Stimulated activated naive CD8-positive, alpha-beta T cell treated with anti-CD3 and anti-CD28 coated beads, Interleukin-15, amount 100 ng/mL, for 72 hours (primary cell): ENCODE measurements around the gene ABHD17A.

Source experiments
- ATAC-seq: fragments of 150-1000 bp; cut with Tn5 transposase; 2 replicates; pipeline ENCODE4 v1.10.0; 2021; ENCODE audit warnings: mild to moderate bottlenecking, moderate library complexity
- DNase-seq, 2 donors: peaks; one replicate each; pipeline ENCODE4 v3.0.0; 2021 to 2022
- H3K27ac Mint-ChIP-seq, 2 donors: one replicate each; pipeline ENCODE4 v1.8.0; 2022; ENCODE audit warnings: mild to moderate bottlenecking in 2 of 2, mixed read lengths in 2 of 2, moderate library complexity in 2 of 2
- H3K27me3 Mint-ChIP-seq: one replicate; pipeline ENCODE4 v1.8.0; 2022; ENCODE audit warnings: mixed read lengths
- H3K4me1 Mint-ChIP-seq: one replicate; pipeline ENCODE4 v1.8.0; 2022; ENCODE audit warnings: mild to moderate bottlenecking, mixed read lengths
- H3K4me3 Mint-ChIP-seq, 2 donors: one replicate each; pipeline ENCODE4 v1.8.0; 2022; ENCODE audit warnings: mild to moderate bottlenecking in 2 of 2, mixed read lengths in 2 of 2, moderate library complexity in 1 of 2
- H3K9me3 Mint-ChIP-seq, 2 donors: one replicate each; pipeline ENCODE4 v1.8.0; 2022; ENCODE audit warnings: mixed read lengths in 2 of 2

ABHD17A gene

GRCh38 chr19:1856698-1857603 lies 28.3 kb downstream of the ABHD17A start:
- ATAC-seq (peak; percentile 33), DNase-seq (peak; percentile 48 to 60)
- Mint-ChIP-seq H3K4me1 (peaks cover 88% of the 10 kb centered on the region), H3K27ac (peak overlapping the region; percentile 89 to 92), H3K4me3 (peak overlapping the region; percentile 89 to 92), H3K9me3 (no peaks in the 10 kb centered on the region), H3K27me3 (no peaks in the 10 kb centered on the region)

DNA sequence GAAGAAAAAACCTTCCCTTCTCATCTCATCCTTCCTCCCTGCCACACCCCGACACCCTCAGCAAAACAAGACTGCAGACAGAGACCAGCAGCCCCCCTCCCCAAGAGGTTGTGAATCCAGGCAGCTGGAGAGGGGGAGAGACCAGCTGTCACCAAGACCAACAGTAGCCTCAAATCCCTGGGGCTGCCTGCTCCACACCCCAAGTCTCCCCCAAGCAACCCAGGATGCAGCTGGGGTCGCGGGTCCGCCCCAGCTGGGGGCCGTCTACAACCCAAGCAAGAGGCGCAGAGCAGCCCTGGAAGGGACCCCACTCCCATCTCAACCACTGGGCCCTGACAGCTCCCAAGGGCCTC lies 29.0 kb downstream of the ABHD17A start:
- no peaks in the 10 kb centered on the region for H3K9me3 Mint-ChIP-seq
- ATAC-seq = no peak
- no peak for DNase-seq
- H3K4me1 Mint-ChIP-seq = peaks cover 86% of the 10 kb centered on the region
- H3K27ac Mint-ChIP-seq = peak overlapping the region; percentile 89 to 92
- H3K4me3 Mint-ChIP-seq = peak overlapping the region; percentile 89 to 92
- H3K27me3 Mint-ChIP-seq = no peaks in the 10 kb centered on the region

DNA sequence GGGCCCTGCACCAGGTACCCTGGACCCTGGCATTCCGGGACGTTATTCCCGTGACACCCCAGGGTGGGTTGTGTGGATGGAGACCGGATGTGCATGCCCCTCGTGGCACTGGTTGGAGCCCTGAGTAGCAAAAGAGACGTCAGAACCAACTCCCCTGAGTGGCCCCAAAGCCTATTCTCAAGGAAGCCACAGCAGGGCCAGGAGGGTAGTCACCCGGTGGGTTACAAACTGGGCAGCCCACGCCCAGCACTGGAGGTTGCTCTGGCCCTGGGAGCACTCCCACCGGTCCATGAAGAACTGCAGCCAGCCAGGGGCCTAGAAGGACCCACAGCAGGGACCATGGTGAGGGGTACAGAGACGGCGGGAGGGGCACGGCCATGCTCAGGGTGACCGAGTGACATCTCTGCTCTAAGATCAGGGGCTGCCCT lies 29.5 kb downstream of the ABHD17A start:
- peaks cover 86% of the 10 kb centered on the region for H3K4me1 Mint-ChIP-seq
- ATAC-seq = peak; percentile 50
- H3K27me3 Mint-ChIP-seq = no peaks in the 10 kb centered on the region
- DNase-seq = peak; percentile 46 to 60
- H3K9me3 Mint-ChIP-seq = no peaks in the 10 kb centered on the region
- peak overlapping the region; percentile 89 to 92 for H3K4me3 Mint-ChIP-seq
- peak overlapping the region; percentile 89 to 92 for H3K27ac Mint-ChIP-seq

DNA sequence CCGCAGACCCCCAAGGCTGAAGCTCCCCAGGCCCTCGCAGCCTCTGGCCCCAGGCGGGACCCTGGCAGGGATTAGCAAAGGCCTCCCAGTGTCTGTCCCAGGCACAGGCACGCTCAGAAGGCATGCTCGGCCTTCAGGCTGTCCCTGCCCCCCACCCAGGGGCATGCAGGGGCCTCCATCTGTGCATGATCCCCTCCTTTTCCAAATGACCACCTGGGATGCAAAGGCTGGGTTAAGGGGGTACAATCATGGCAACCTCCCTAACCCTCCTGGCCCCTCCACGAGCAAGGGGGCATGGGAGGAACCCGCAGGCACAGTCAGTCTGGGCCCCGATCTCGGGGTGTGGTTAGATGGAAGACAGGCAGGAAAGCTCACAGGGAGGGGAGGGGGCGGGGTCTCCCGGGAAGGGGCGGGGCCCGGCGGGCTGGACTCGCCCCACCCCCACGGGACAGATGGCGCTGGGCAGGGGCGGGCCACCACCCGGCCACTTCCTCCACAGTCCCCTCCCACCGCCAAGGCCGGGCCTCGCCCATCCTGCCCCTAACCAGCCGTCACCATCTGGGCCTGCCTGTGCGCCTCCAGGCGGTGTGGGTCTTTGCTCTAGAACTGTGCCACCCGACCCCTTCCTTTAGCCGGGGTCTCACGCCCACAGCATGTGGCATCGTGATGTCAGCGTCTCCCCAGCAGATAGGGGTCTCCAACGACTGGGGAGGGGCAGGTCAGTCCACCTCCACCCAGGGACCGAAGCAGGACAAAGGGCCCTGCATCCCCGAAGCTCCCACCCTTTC lies 30.1 kb downstream of the ABHD17A start:
- Mint-ChIP-seq H3K4me1 (peaks cover 86% of the 10 kb centered on the region), H3K27me3 (no peaks in the 10 kb centered on the region), H3K4me3 (peak overlapping the region; percentile 89 to 92), H3K9me3 (no peaks in the 10 kb centered on the region), H3K27ac (peak overlapping the region; percentile 59 to 85)
- DNase-seq = peak; percentile 81 to 90
- ATAC-seq = peak; percentile 81

- Mint-ChIP-seq H3K27ac (no peak overlapping the region), H3K27me3 (no peaks in the 10 kb centered on the region), H3K4me3 (peak overlapping the region; percentile 89 to 92), H3K9me3 (no peaks in the 10 kb centered on the region), H3K4me1 (peaks cover 85% of the 10 kb centered on the region)
- no peak for ATAC-seq
- no peak for DNase-seq
Observed at GRCh38 chr19:1854542-1855039, 30.7 kb downstream of the ABHD17A start.

GRCh38 chr19:1854039-1854541 lies 31.2 kb downstream of the ABHD17A start:
- Mint-ChIP-seq H3K4me3 (no peak overlapping the region), H3K27ac (no peak overlapping the region), H3K4me1 (peaks cover 82% of the 10 kb centered on the region), H3K9me3 (no peaks in the 10 kb centered on the region), H3K27me3 (no peaks in the 10 kb centered on the region)
- ATAC-seq = no peak
- no peak for DNase-seq

GRCh38 chr19:1853295-1854038 lies 31.8 kb downstream of the ABHD17A start:
- Mint-ChIP-seq H3K9me3 (no peaks in the 10 kb centered on the region), H3K4me3 (peak overlapping the region; percentile 76 to 84), H3K27ac (peak overlapping the region; percentile 95 to 96), H3K27me3 (no peaks in the 10 kb centered on the region), H3K4me1 (peaks cover 81% of the 10 kb centered on the region)
- ATAC-seq = peak; percentile 40
- DNase-seq = peak; percentile 87 to 89

DNA sequence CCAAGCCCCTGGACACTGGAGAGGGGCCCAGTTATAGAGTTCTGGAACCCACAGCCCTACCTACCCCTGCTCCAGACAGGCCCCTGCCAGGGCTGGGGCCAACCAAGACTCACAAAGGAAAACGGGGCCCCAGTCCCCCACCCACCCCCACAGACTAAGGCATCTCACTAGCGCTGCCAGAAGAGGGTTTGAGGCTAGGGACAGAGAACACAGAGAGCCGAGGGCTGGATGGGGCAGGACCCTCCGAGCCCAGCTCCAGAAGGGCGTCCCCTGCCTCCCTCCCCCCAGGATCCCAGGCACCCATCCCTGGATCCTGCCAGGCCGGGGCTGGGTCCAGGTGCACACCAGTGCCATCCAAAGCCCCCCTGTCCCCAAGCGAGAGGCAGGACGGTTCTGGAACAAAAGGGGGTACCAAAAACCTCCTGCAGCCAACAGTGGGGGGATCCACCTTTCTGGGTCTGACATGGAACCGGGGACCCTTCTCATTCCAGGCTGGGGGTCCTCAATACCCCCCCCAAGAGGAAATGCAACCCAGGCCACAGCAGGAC lies 32.6 kb downstream of the ABHD17A start:
- ATAC-seq = no peak
- H3K27me3 Mint-ChIP-seq = no peaks in the 10 kb centered on the region
- H3K27ac Mint-ChIP-seq = peak overlapping the region in 1 of 2 donors; percentile 48
- H3K9me3 Mint-ChIP-seq = no peaks in the 10 kb centered on the region
- DNase-seq = no peak
- peaks cover 73% of the 10 kb centered on the region for H3K4me1 Mint-ChIP-seq
- peak overlapping the region; percentile 53 to 84 for H3K4me3 Mint-ChIP-seq

GRCh38 chr19:1851654-1852580 lies 33.4 kb downstream of the ABHD17A start:
- Mint-ChIP-seq H3K9me3 (no peaks in the 10 kb centered on the region), H3K27ac (peak overlapping the region in 1 of 2 donors; percentile 48), H3K27me3 (no peaks in the 10 kb centered on the region), H3K4me1 (peaks cover 73% of the 10 kb centered on the region), H3K4me3 (peak overlapping the region; percentile 62 to 84)
- ATAC-seq = no peak
- DNase-seq = peak in 1 of 2 donors; percentile 51

- no peak for DNase-seq
Observed at GRCh38 chr19:1850809-1851653, 34.3 kb downstream of the ABHD17A start.

GRCh38 chr19:1849886-1850398 lies 35.4 kb downstream of the ABHD17A start:
- no peak overlapping the region for H3K4me3 Mint-ChIP-seq
- H3K27ac Mint-ChIP-seq = no peak overlapping the region
- no peaks in the 10 kb centered on the region for H3K27me3 Mint-ChIP-seq
- DNase-seq (no peak), ATAC-seq (no peak)
- peaks cover 85% of the 10 kb centered on the region for H3K4me1 Mint-ChIP-seq
- no peaks in the 10 kb centered on the region for H3K9me3 Mint-ChIP-seq

More at GRCh38 chr19:1850809-1851653, 34.3 kb downstream of the ABHD17A start:
- H3K9me3 Mint-ChIP-seq = no peaks in the 10 kb centered on the region
- H3K4me3 Mint-ChIP-seq = peak overlapping the region; percentile 62 to 76
- H3K27me3 Mint-ChIP-seq = no peaks in the 10 kb centered on the region
- peak overlapping the region; percentile 19 to 38 for H3K27ac Mint-ChIP-seq
- peaks cover 82% of the 10 kb centered on the region for H3K4me1 Mint-ChIP-seq
- no peak for ATAC-seq

DNA sequence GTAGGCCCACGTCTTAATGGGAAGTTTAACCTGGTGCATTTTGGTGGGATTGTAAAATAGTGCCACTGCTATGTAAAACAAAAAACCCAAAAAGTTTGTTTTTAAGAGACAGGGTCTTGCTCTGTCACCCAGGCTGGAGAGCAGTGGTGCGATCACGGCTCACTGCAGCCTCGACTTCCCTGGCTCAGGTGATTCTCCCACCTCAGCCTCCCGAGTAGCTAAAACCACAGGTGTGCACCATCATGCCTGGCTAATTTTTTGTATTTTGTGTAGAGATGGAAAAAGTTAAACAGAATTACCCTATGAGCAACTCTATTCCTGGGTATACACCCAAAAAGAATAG lies 36.2 kb downstream of the ABHD17A start:
- DNase-seq = no peak
- H3K9me3 Mint-ChIP-seq = no peaks in the 10 kb centered on the region

More for the DNA sequence above, 36.2 kb downstream of the ABHD17A start:
- no peak for ATAC-seq
- Mint-ChIP-seq H3K27ac (peak overlapping the region; percentile 96 to 99), H3K27me3 (no peaks in the 10 kb centered on the region), H3K4me1 (peaks cover 85% of the 10 kb centered on the region), H3K4me3 (peak overlapping the region in 1 of 2 donors; percentile 82)
